Fibroblast of skin of left quadriceps (primary cell): ENCODE measurements around the gene FBXO47.

Experiments
- DNase-seq, 2 experiments: peaks; one replicate each; pipeline ENCODE4 v3.0.0-alpha.2; 2013; ENCODE audit warnings: low read depth in 2 of 2

Gene FBXO47

GRCh38 chr17:38967290-38967738 is at the start of gene FBXO47:
TSS of gene FBXO47 (minus strand) at chr17:38967403. CDS start at chr17:38963025, 4,378 bp downstream.
- peak; percentile 66 to 68 for DNase-seq

GRCh38 chr17:39016193-39017153 is 49.3 kb upstream of the FBXO47 start:
- DNase-seq, result no peak

- DNase-seq, result no peak
These were observed 48.3 kb upstream of the FBXO47 start for GRCh38 chr17:39015546-39015935.

GRCh38 chr17:39014795-39015545 is 47.8 kb upstream of the FBXO47 start:
- DNase-seq, result no peak

GRCh38 chr17:39014044-39014794 is 47.0 kb upstream of the FBXO47 start:
- DNase-seq, result peak; percentile 17 to 19

GRCh38 chr17:39012725-39013124 is 45.5 kb upstream of the FBXO47 start:
- DNase-seq, result no peak

- DNase-seq, result no peak
These were observed 44.8 kb upstream of the FBXO47 start for GRCh38 chr17:39011907-39012468.

GRCh38 chr17:39009581-39010001 is 42.4 kb upstream of the FBXO47 start:
- DNase-seq, result no peak

GRCh38 chr17:39008633-39009032 is 41.4 kb upstream of the FBXO47 start:
- DNase-seq, result no peak

- DNase-seq, result peak in 1 of 2 experiments; percentile 14
These were observed 36.0 kb upstream of the FBXO47 start for GRCh38 chr17:39002991-39003715.

GRCh38 chr17:39001703-39002637 is 34.8 kb upstream of the FBXO47 start:
- no peak for DNase-seq

- no peak for DNase-seq
These were observed 32.9 kb upstream of the FBXO47 start for GRCh38 chr17:39000021-39000601.

GRCh38 chr17:38996660-38997337 is 29.6 kb upstream of the FBXO47 start:
- DNase-seq, result no peak

- DNase-seq, result no peak
These were observed 26.8 kb upstream of the FBXO47 start for GRCh38 chr17:38994026-38994425.

GRCh38 chr17:38984666-38985065 is 17.5 kb upstream of the FBXO47 start:
- no peak for DNase-seq

- peak; percentile 51 to 59 for DNase-seq
These were observed 15.9 kb upstream of the FBXO47 start for GRCh38 chr17:38982858-38983746.

GRCh38 chr17:38981636-38982035 is 14.4 kb upstream of the FBXO47 start:
- no peak for DNase-seq
